Skeletal muscle satellite cell (primary cell): ENCODE results near the gene RPS6KB2.

ENCODE experiments used
- H3K27me3 ChIP-seq: 2 replicates; pipeline ENCODE4 v1.7.0; 2013; ENCODE audit warnings: low read length; ENCODE audit not compliant: control insufficient read depth, insufficient read depth
- H3K36me3 ChIP-seq: 2 replicates; pipeline ENCODE4 v1.7.0; 2013; ENCODE audit warnings: mild to moderate bottlenecking, control low read depth, low read length; ENCODE audit not compliant: insufficient read depth
- H3K4me1 ChIP-seq: 2 replicates; pipeline ENCODE4 v1.7.0; 2013; ENCODE audit warnings: low read length; ENCODE audit not compliant: control insufficient read depth, insufficient read depth
- H3K4me2 ChIP-seq: 2 replicates; pipeline ENCODE4 v1.7.0; 2013; ENCODE audit warnings: mild to moderate bottlenecking, low read length
- H3K4me3 ChIP-seq: 2 replicates; pipeline ENCODE4 v1.7.0; 2013; ENCODE audit warnings: low read length
- H3K9ac ChIP-seq: 2 replicates; pipeline ENCODE4 v1.7.0; 2013; ENCODE audit warnings: mild to moderate bottlenecking, low read depth, low read length, moderate library complexity
- H3K9me3 ChIP-seq: replicated peaks from 2 replicates; pipeline ENCODE4 v1.7.0; 2013; ENCODE audit warnings: mild to moderate bottlenecking, control low read depth, low read length

RPS6KB2 gene

GRCh38 chr11:67445515-67445914 lies 17.2 kb downstream of the RPS6KB2 start:
- Histone ChIP-seq H3K27me3 (no peaks in the 10 kb centered on the region), H3K4me3 (no peak overlapping the region), H3K4me2 (no peak overlapping the region), H3K4me1 (peaks cover 12% of the 10 kb centered on the region), H3K36me3 (peaks cover 7% of the 10 kb centered on the region), H3K9me3 (no peaks in the 10 kb centered on the region), H3K9ac (no peak overlapping the region)

GRCh38 chr11:67448220-67448609 lies 19.9 kb downstream of the RPS6KB2 start:
- no peaks in the 10 kb centered on the region for H3K9me3 ChIP-seq
- H3K9ac ChIP-seq: no peak overlapping the region
- peaks cover 14% of the 10 kb centered on the region for H3K4me1 ChIP-seq
- no peak overlapping the region for H3K4me3 ChIP-seq
- no peaks in the 10 kb centered on the region for H3K27me3 ChIP-seq
- no peaks in the 10 kb centered on the region for H3K36me3 ChIP-seq
- H3K4me2 ChIP-seq: no peak overlapping the region

- Histone ChIP-seq H3K27me3 (no peaks in the 10 kb centered on the region), H3K4me1 (peaks cover 14% of the 10 kb centered on the region), H3K4me3 (no peak overlapping the region), H3K9me3 (no peaks in the 10 kb centered on the region), H3K36me3 (no peaks in the 10 kb centered on the region), H3K4me2 (no peak overlapping the region), H3K9ac (no peak overlapping the region)
These were observed 21.0 kb downstream of the RPS6KB2 start for GRCh38 chr11:67449116-67449844.

- peaks cover 14% of the 10 kb centered on the region for H3K4me1 ChIP-seq
- H3K9ac ChIP-seq: no peak overlapping the region
- H3K27me3 ChIP-seq: no peaks in the 10 kb centered on the region
- H3K36me3 ChIP-seq: no peaks in the 10 kb centered on the region
- H3K4me2 ChIP-seq: no peak overlapping the region
- no peak overlapping the region for H3K4me3 ChIP-seq
- no peaks in the 10 kb centered on the region for H3K9me3 ChIP-seq
These were observed 22.7 kb downstream of the RPS6KB2 start for GRCh38 chr11:67450796-67451657.

GRCh38 chr11:67451658-67451976 lies 23.3 kb downstream of the RPS6KB2 start:
- no peak overlapping the region for H3K4me2 ChIP-seq

GRCh38 chr11:67452141-67452952 lies 24.1 kb downstream of the RPS6KB2 start, which contains the start of gene GPR152:
Gene GPR152, minus strand, starts transcription at chr11:67452729. Its CDS starts 5 bp downstream, at chr11:67452724.
- H3K9me3 ChIP-seq: no peaks in the 10 kb centered on the region
- H3K27me3 ChIP-seq: no peaks in the 10 kb centered on the region
- H3K4me2 ChIP-seq: peak within 1 kb of the TSS; percentile 83
- H3K9ac ChIP-seq: peak within 1 kb of the TSS; percentile 73
- H3K4me3 ChIP-seq: peak within 1 kb of the TSS; percentile 68
- no peaks in the 10 kb centered on the region for H3K36me3 ChIP-seq
- H3K4me1 ChIP-seq: peaks cover 14% of the 10 kb centered on the region

More at GRCh38 chr11:67451658-67451976, 23.3 kb downstream of the RPS6KB2 start:
- Histone ChIP-seq H3K4me3 (no peak overlapping the region), H3K9ac (no peak overlapping the region), H3K36me3 (no peaks in the 10 kb centered on the region), H3K27me3 (no peaks in the 10 kb centered on the region), H3K9me3 (no peaks in the 10 kb centered on the region), H3K4me1 (peaks cover 14% of the 10 kb centered on the region)

- no peaks in the 10 kb centered on the region for H3K9me3 ChIP-seq
- no peaks in the 10 kb centered on the region for H3K27me3 ChIP-seq
- no peaks in the 10 kb centered on the region for H3K36me3 ChIP-seq
- H3K9ac ChIP-seq: no peak overlapping the region
- no peak overlapping the region for H3K4me3 ChIP-seq
- H3K4me2 ChIP-seq: no peak overlapping the region
- H3K4me1 ChIP-seq: peaks cover 14% of the 10 kb centered on the region
These were observed 25.8 kb downstream of the RPS6KB2 start for GRCh38 chr11:67453816-67454732.

- H3K27me3 ChIP-seq: no peaks in the 10 kb centered on the region
- H3K9ac ChIP-seq: no peak within 1 kb of the TSS
- H3K36me3 ChIP-seq: no peaks in the 10 kb centered on the region
- H3K4me2 ChIP-seq: no peak within 1 kb of the TSS
- no peak within 1 kb of the TSS for H3K4me3 ChIP-seq
- H3K4me1 ChIP-seq: peaks cover 14% of the 10 kb centered on the region
- H3K9me3 ChIP-seq: no peaks in the 10 kb centered on the region
These were observed 26.8 kb downstream of the RPS6KB2 start, which contains the start of gene CABP4 for GRCh38 chr11:67455054-67455453. Gene CABP4, plus strand, starts transcription at chr11:67455354. Its CDS starts 70 bp downstream, at chr11:67455424.

GRCh38 chr11:67456068-67456705 lies 27.9 kb downstream of the RPS6KB2 start:
- Histone ChIP-seq H3K4me2 (no peak overlapping the region), H3K9ac (no peak overlapping the region), H3K9me3 (no peaks in the 10 kb centered on the region), H3K4me3 (no peak overlapping the region), H3K4me1 (peaks cover 14% of the 10 kb centered on the region), H3K36me3 (no peaks in the 10 kb centered on the region), H3K27me3 (no peaks in the 10 kb centered on the region)

- H3K36me3 ChIP-seq: no peaks in the 10 kb centered on the region
- H3K27me3 ChIP-seq: no peaks in the 10 kb centered on the region
- no peak overlapping the region for H3K9ac ChIP-seq
- H3K4me2 ChIP-seq: no peak overlapping the region
- peaks cover 8% of the 10 kb centered on the region for H3K4me1 ChIP-seq
- H3K9me3 ChIP-seq: no peaks in the 10 kb centered on the region
- H3K4me3 ChIP-seq: no peak overlapping the region
These were observed 29.2 kb downstream of the RPS6KB2 start for GRCh38 chr11:67457453-67457852.
